Karpas-422 (cell line): ENCODE results near the gene TNS4. TPM values are rescaled to one million over a fixed set of nuclear protein-coding genes. Genes with fewer than 3 reads are reported as not detected.

Experiments
- DNase-seq: peaks from one replicate; pipeline ENCODE4 v3.0.0-alpha.2; 2015
- H2AFZ ChIP-seq: fragments of 200-600 bp; sonication (generic); 2 replicates; pipeline ENCODE4 v1.6.1; 2014; ENCODE audit warnings: antibody characterized with exemption, low read length, mixed read lengths
- H3K27ac ChIP-seq: fragments of 200-600 bp; sonication (generic); 2 replicates; pipeline ENCODE4 v1.5.1; 2014; ENCODE audit warnings: mild to moderate bottlenecking, low read length, moderate library complexity
- H3K27me3 ChIP-seq: fragments of 200-600 bp; sonication (generic); 2 replicates; pipeline ENCODE4 v1.6.1; 2014; ENCODE audit warnings: low read length, mixed read lengths
- H3K36me3 ChIP-seq: fragments of 200-600 bp; sonication (generic); 2 replicates; pipeline ENCODE4 v1.6.1; 2014; ENCODE audit warnings: low read length, mixed read lengths; ENCODE audit not compliant: insufficient read depth
- H3K4me1 ChIP-seq: fragments of 200-600 bp; sonication (generic); 2 replicates; pipeline ENCODE4 v1.6.1; 2014; ENCODE audit warnings: mild to moderate bottlenecking, low read length, mixed read lengths
- H3K4me2 ChIP-seq: fragments of 200-600 bp; sonication (generic); 2 replicates; pipeline ENCODE4 v1.6.1; 2014; ENCODE audit warnings: low read length, low read depth, mild to moderate bottlenecking; ENCODE audit not compliant: poor library complexity, severe bottlenecking
- H3K4me3 ChIP-seq: fragments of 200-600 bp; sonication (generic); 2 replicates; pipeline ENCODE4 v1.5.1; 2014; ENCODE audit warnings: mild to moderate bottlenecking, antibody characterized with exemption, low read length, mixed read lengths
- H3K79me2 ChIP-seq: fragments of 200-600 bp; sonication (generic); 2 replicates; pipeline ENCODE4 v1.6.1; 2014; ENCODE audit warnings: mild to moderate bottlenecking, low read length, mixed read lengths
- H3K9ac ChIP-seq: fragments of 200-600 bp; sonication (generic); 2 replicates; pipeline ENCODE4 v1.6.0; 2014; ENCODE audit warnings: low read length
- H3K9me2 ChIP-seq: fragments of 200-600 bp; sonication (generic), shearing (Covaris generic); replicated peaks from 2 replicates; pipeline ENCODE4 v1.6.0; 2014; ENCODE audit warnings: mild to moderate bottlenecking, low read length, moderate library complexity; ENCODE audit not compliant: insufficient read depth
- H3K9me3 ChIP-seq: fragments of 300-700, 200-600 bp; sonication (generic); 2 replicates; pipeline ENCODE4 v1.6.1; 2014; ENCODE audit warnings: low read length, mixed read lengths
- H4K20me1 ChIP-seq: fragments of 200-600 bp; sonication (generic); 2 replicates; pipeline ENCODE4 v1.6.1; 2014; ENCODE audit warnings: mild to moderate bottlenecking, antibody characterized with exemption, low read length, low read depth; ENCODE audit not compliant: insufficient read depth
- total RNA-seq: library from RNA; depleted of rRNA; stranded (reverse); fragments of >200 nt; shearing (Covaris generic); gene quantifications from 2 replicates; pipeline ENCODE4 v1.2.3, GENCODE V29; 2014; ENCODE audit warnings: low replicate concordance

The TNS4 gene
- total RNA-seq, 1 experiment from 2014 or later, result not detected

DNA sequence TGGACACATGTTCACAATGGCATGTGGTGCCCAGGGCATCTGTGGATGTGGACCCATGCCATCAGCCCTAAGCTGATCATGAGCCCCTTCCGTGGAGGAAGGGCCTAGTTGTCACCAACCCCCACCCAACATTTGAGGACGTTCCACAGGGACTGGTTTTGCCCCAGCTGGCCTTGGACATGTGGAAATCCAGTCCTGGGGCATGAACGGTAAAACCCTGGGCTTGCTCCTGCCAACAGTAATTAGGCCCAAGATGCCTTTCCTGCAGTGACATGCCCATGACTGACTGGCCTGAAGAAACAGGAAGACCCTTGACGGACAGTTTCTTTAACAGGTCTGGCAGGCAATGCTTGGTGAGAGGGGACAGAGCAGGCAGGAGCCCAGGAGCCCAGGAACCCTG is 7.7 kb downstream of the TNS4 start:
- Histone ChIP-seq H3K36me3 (no peaks in the 10 kb centered on the region), H3K4me2 (no peak overlapping the region), H3K79me2 (no peaks in the 10 kb centered on the region), H3K9me3 (no peaks in the 10 kb centered on the region), H4K20me1 (no peaks in the 10 kb centered on the region; the same call in 1 of the 2 replicates), H3K4me1 (peaks cover 6% of the 10 kb centered on the region), H3K27ac (no peak overlapping the region), H3K4me3 (no peak overlapping the region), H3K9ac (no peak overlapping the region), H3K27me3 (no peaks in the 10 kb centered on the region), H3K9me2 (no peaks in the 10 kb centered on the region), H2AFZ (no peak overlapping the region)
- no peak for DNase-seq

DNA sequence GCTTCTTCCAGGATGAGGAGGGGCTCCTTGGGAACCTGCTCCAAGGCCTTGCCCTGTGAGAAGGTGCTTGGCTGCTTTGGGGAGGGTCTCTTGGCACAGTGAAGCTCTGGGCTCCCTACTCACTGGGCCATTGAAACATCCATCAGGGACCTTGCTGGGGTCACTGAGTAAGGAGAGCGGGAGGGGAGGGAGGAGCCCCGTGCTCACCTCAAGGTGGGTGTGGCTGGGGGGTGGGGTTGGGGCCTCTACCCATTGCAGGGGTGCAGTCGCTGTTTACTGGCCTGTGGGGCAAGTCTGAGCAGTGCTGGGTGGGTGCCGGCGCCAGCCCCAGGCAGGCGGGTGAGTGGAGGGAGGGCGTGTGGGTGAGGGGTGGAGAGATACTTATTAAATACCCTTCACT is 9.9 kb downstream of the TNS4 start:
- H3K4me1 ChIP-seq, result peaks cover 6% of the 10 kb centered on the region
- H3K27ac ChIP-seq, result no peak overlapping the region
- no peaks in the 10 kb centered on the region for H3K9me3 ChIP-seq
- H3K27me3 ChIP-seq, result no peaks in the 10 kb centered on the region
- H3K9ac ChIP-seq, result no peak overlapping the region
- no peaks in the 10 kb centered on the region for H3K36me3 ChIP-seq
- H3K79me2 ChIP-seq, result no peaks in the 10 kb centered on the region
- no peak for DNase-seq
- no peak overlapping the region for H3K4me2 ChIP-seq
- H2AFZ ChIP-seq, result no peak overlapping the region
- no peaks in the 10 kb centered on the region for H3K9me2 ChIP-seq
- no peak overlapping the region for H3K4me3 ChIP-seq
- H4K20me1 ChIP-seq, result no peaks in the 10 kb centered on the region; the same call in 1 of the 2 replicates

DNA sequence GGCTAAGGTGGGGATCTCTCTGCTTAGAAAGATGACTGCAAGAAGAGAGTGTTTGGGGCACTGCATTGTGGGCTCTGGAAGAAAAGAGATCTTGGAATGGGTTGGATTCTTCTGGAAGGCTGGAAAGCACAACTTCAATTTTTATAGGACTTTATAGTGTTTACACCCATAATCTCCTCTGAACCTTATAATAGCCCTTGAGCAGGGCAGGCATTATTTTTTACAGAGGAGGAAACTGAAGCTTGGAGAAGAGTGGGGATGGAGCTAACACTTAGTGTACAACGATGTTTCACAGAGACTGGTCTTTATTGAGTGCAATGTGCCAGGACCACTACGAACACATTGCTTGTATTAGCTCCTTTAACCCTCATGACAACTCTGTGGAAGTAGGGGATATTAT is 10.4 kb downstream of the TNS4 start:
- H3K9me3 ChIP-seq, result no peaks in the 10 kb centered on the region
- H3K27ac ChIP-seq, result no peak overlapping the region
- no peaks in the 10 kb centered on the region for H3K36me3 ChIP-seq
- H2AFZ ChIP-seq, result no peak overlapping the region
- H3K4me1 ChIP-seq, result peaks cover 6% of the 10 kb centered on the region
- no peaks in the 10 kb centered on the region for H3K79me2 ChIP-seq
- H3K9me2 ChIP-seq, result no peaks in the 10 kb centered on the region
- no peaks in the 10 kb centered on the region for H3K27me3 ChIP-seq
- H3K4me3 ChIP-seq, result no peak overlapping the region
- no peak overlapping the region for H3K4me2 ChIP-seq
- H3K9ac ChIP-seq, result no peak overlapping the region
- no peaks in the 10 kb centered on the region; the same call in 1 of the 2 replicates for H4K20me1 ChIP-seq
- no peak for DNase-seq

GRCh38 chr17:40490289-40490853 is 11.1 kb downstream of the TNS4 start:
- no peaks in the 10 kb centered on the region; the same call in 1 of the 2 replicates for H4K20me1 ChIP-seq
- H3K9me2 ChIP-seq, result no peaks in the 10 kb centered on the region
- peaks cover 6% of the 10 kb centered on the region for H3K4me1 ChIP-seq
- H3K27ac ChIP-seq, result no peak overlapping the region
- no peak overlapping the region for H3K4me2 ChIP-seq
- no peaks in the 10 kb centered on the region for H3K27me3 ChIP-seq
- no peaks in the 10 kb centered on the region for H3K79me2 ChIP-seq
- H3K9ac ChIP-seq, result no peak overlapping the region
- no peaks in the 10 kb centered on the region for H3K36me3 ChIP-seq
- no peak overlapping the region for H3K4me3 ChIP-seq
- H3K9me3 ChIP-seq, result no peaks in the 10 kb centered on the region
- no peak overlapping the region for H2AFZ ChIP-seq
- DNase-seq, result no peak

- Histone ChIP-seq H3K9me3 (no peaks in the 10 kb centered on the region), H3K9ac (no peak overlapping the region), H4K20me1 (no peaks in the 10 kb centered on the region; the same call in 1 of the 2 replicates), H3K27me3 (no peaks in the 10 kb centered on the region), H3K79me2 (no peaks in the 10 kb centered on the region), H3K36me3 (no peaks in the 10 kb centered on the region), H3K4me1 (peaks cover 6% of the 10 kb centered on the region), H3K4me2 (no peak overlapping the region), H3K27ac (no peak overlapping the region), H3K9me2 (no peaks in the 10 kb centered on the region), H3K4me3 (no peak overlapping the region), H2AFZ (no peak overlapping the region)
- no peak for DNase-seq
Measured at GRCh38 chr17:40487371-40488020, 13.9 kb downstream of the TNS4 start.

- no peak for DNase-seq
- Histone ChIP-seq H2AFZ (no peak overlapping the region), H3K27ac (no peak overlapping the region), H3K4me2 (no peak overlapping the region), H3K36me3 (no peaks in the 10 kb centered on the region), H4K20me1 (no peaks in the 10 kb centered on the region; the same call in 1 of the 2 replicates), H3K79me2 (no peaks in the 10 kb centered on the region), H3K9me3 (no peaks in the 10 kb centered on the region), H3K4me3 (no peak overlapping the region), H3K9ac (no peak overlapping the region), H3K9me2 (no peaks in the 10 kb centered on the region), H3K27me3 (no peaks in the 10 kb centered on the region), H3K4me1 (peaks cover 6% of the 10 kb centered on the region)
Measured at GRCh38 chr17:40486522-40487370, 14.7 kb downstream of the TNS4 start.

- Histone ChIP-seq H3K27ac (no peak overlapping the region), H2AFZ (no peak overlapping the region), H3K9me3 (no peaks in the 10 kb centered on the region), H3K4me1 (peaks cover 6% of the 10 kb centered on the region), H3K27me3 (no peaks in the 10 kb centered on the region), H3K9ac (no peak overlapping the region), H3K9me2 (no peaks in the 10 kb centered on the region), H4K20me1 (no peaks in the 10 kb centered on the region; the same call in 1 of the 2 replicates), H3K36me3 (no peaks in the 10 kb centered on the region), H3K4me2 (no peak overlapping the region), H3K4me3 (no peak overlapping the region), H3K79me2 (no peaks in the 10 kb centered on the region)
- no peak for DNase-seq
Measured at GRCh38 chr17:40485851-40486521, 15.4 kb downstream of the TNS4 start.
